OCI-LY7 (cell line): Measurements from ENCODE around the gene DIAPH3.

Source experiments
- EZH2phosphoT487 ChIP-seq: fragments of 200-600 bp; sonication (generic); IDR thresholded peaks from 2 replicates; pipeline ENCODE4 v1.6.1; 2018; ENCODE audit warnings: low read depth, borderline replicate concordance, mild to moderate bottlenecking, mixed run types, antibody characterized with exemption, low read length, moderate library complexity, mixed read lengths
- TF ChIP-seq, protein P1 (sequence below): fragments of 200-600 bp; sonication (generic); conservative IDR thresholded peaks from 2 replicates; pipeline ENCODE4 v1.5.1; 2014; ENCODE audit warnings: mild to moderate bottlenecking, antibody characterized with exemption, low read length, moderate library complexity, mixed read lengths

DNA sequence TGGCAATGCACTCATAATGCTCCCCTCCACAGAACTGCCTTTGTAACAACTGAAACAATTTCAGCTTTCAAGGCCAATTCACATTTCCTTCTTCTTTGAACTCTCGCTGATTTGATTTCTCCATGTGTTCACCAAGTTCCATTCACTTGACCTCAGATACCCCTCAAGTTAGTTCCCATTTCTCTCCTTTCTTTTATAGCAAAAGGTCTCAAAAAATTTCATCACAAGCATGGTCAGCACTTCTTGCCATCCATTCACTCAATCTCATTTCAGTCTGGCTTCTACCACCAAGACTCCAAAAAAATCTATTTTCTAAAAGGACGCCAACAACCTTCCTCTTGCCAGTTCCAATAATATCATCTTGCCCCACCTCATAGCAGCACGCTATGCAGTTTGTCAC lies 135.7 kb downstream of the DIAPH3 start:
- TF ChIP-seq, protein P1, sequence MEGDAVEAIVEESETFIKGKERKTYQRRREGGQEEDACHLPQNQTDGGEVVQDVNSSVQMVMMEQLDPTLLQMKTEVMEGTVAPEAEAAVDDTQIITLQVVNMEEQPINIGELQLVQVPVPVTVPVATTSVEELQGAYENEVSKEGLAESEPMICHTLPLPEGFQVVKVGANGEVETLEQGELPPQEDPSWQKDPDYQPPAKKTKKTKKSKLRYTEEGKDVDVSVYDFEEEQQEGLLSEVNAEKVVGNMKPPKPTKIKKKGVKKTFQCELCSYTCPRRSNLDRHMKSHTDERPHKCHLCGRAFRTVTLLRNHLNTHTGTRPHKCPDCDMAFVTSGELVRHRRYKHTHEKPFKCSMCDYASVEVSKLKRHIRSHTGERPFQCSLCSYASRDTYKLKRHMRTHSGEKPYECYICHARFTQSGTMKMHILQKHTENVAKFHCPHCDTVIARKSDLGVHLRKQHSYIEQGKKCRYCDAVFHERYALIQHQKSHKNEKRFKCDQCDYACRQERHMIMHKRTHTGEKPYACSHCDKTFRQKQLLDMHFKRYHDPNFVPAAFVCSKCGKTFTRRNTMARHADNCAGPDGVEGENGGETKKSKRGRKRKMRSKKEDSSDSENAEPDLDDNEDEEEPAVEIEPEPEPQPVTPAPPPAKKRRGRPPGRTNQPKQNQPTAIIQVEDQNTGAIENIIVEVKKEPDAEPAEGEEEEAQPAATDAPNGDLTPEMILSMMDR: no peak
- TF ChIP-seq EZH2phosphoT487: no peak
